ENCODE results near the gene FAM219B. TPM values are rescaled to one million over a fixed set of nuclear protein-coding genes. Genes with fewer than 3 reads are reported as not detected.
A peak's percentile ranks its signal among the peaks of the same experiment; 100 is the strongest.

The FAM219B gene
- total and polyA plus RNA-seq, 10 of the 15 experiments (the other 5 are each of a cell fraction or from before 2014, with no cell fraction given): 7.6 to 53.2 (median 29.4) TPM

GRCh38 chr15:74955796-74956647, 49.4 kb upstream of the FAM219B start:
- in situ Hi-C loops (cut with MboI) (no loop called here), intact Hi-C loops (cut with micrococcal nuclease; ENCODE audit: unreplicated experiment) (loop anchor here (5.0 kb wide), 2 partner anchors 51 to 246 kb away; partner anchors contain the start of gene C15orf39)
- DNase-seq (ENCODE audit: low read depth, low spot score) (no peak), FAIRE-seq (no peak), ATAC-seq (peak; percentile 68)
- no peaks in the 10 kb centered on the region for H3K36me3 ChIP-seq (ENCODE audit: control insufficient read depth in 2 of 2, insufficient read depth in 2 of 2, low read length in 1 of 2)
- H3K4me3 ChIP-seq: peak overlapping the region; percentile 65
- BruUV-seq (replicated peaks): no TSS peak
- H3K27me3 ChIP-seq (replicated peaks in 1 of 2; ENCODE audit: control insufficient read depth in 2 of 2, insufficient read depth in 2 of 2, low read length in 1 of 2): peaks cover 8 to 17% of the 10 kb centered on the region in 2 experiments
- H3K4me2 ChIP-seq (ENCODE audit: control insufficient read depth, insufficient read depth): peak overlapping the region; percentile 88
- ChIA-PET POLR2A (interaction anchor here (0.7 to 1.3 kb wide), 3 partner anchors 52 to 340 kb away, joined by 3 to 4 read pairs (median 4); no protein-coding TSS in a partner anchor), CTCF (interaction anchor here (0.7 to 4.0 kb wide), 7 partner anchors 29 to 184 kb away, joined by 3 to 22 read pairs (median 5); no protein-coding TSS in a partner anchor), SMC1A (ENCODE audit: uncharacterized antibody, unreplicated experiment) (interaction anchor here (1.6 kb wide), 1 partner anchor 32 kb away, joined by 4 read pairs; no protein-coding TSS in a partner anchor), RAD21 (ENCODE audit: unreplicated experiment) (interaction anchor here (1.1 kb wide), 1 partner anchor 95 kb away, joined by 3 read pairs; no protein-coding TSS in a partner anchor)
- H3K4me1 ChIP-seq (ENCODE audit: control insufficient read depth, insufficient read depth, low read length): peaks cover 28% of the 10 kb centered on the region
- H3K9ac ChIP-seq (ENCODE audit: control insufficient read depth, insufficient read depth, low read length): peak overlapping the region; percentile 15; the same call in 1 of the 2 replicates
- no peak overlapping the region for H3K27ac ChIP-seq (ENCODE audit: control insufficient read depth, insufficient read depth)
- H3K79me2 ChIP-seq (ENCODE audit: control insufficient read depth, insufficient read depth, low read length): no peaks in the 10 kb centered on the region; the same call in 1 of the 2 replicates
- H3K9me3 ChIP-seq (replicated peaks; ENCODE audit: control insufficient read depth, insufficient read depth, low read length): no peaks in the 10 kb centered on the region
- H2AFZ ChIP-seq (ENCODE audit: control insufficient read depth, low read depth, low read length): peak overlapping the region; percentile 69
- no peaks in the 10 kb centered on the region for H4K20me1 ChIP-seq (ENCODE audit: control insufficient read depth, insufficient read depth)
- 40% methylated on average over 88 of the region's 88 CpGs for WGBS (ENCODE audit: insufficient coverage, insufficient replicate concordance, low lambda C conversion rate, missing lambda C conversion rate)
- TF ChIP-seq MTA2 (IDR thresholded peaks at IDR 0.05; ENCODE audit: low read depth) (no peak), USF1 (IDR thresholded peaks at IDR 0.05; ENCODE audit: borderline replicate concordance, extremely low read length, insufficient read depth, low read depth, low read length) (peak; percentile 90), SPI1 (IDR thresholded peaks at IDR 0.05; ENCODE audit: borderline replicate concordance, insufficient read depth, low read depth, low read length) (no peak), ZNF207 (IDR thresholded peaks at IDR 0.05; ENCODE audit: borderline replicate concordance) (peak; percentile 38; the same call in 1 of the 2 replicates), TCF3 (IDR thresholded peaks at IDR 0.05; ENCODE audit: borderline replicate concordance, insufficient read depth, low read depth, low read length) (0 out of 2 replicates have a peak, but pooled peaks have one; percentile 12), BRCA1 (IDR thresholded peaks at IDR 0.05; ENCODE audit: low read depth, low read length) (no peak), ATF3 (IDR thresholded peaks at IDR 0.05; ENCODE audit: borderline replicate concordance, extremely low read depth, low read depth, low read length) (peak; percentile 65; the same call in 1 of the 2 replicates), CTCF (IDR thresholded peaks at IDR 0.05 in 2 of 3, conservative IDR thresholded peaks at IDR 0.05 in 1 of 3; ENCODE audit: control insufficient read depth in 2 of 3, extremely low read depth in 1 of 3, insufficient read depth in 1 of 3, low read depth in 3 of 3, low read length in 3 of 3) (peak; percentile 39 to 50 (median 43); a peak in 5 of 6 replicates), SREBF1 (IDR thresholded peaks at IDR 0.05; ENCODE audit: low read length) (no peak), ASH2L (IDR thresholded peaks at IDR 0.05; ENCODE audit: borderline replicate concordance, low read depth) (no peak), ZNF687 (IDR thresholded peaks at IDR 0.05) (peak; percentile 91), STAT1 (conservative IDR thresholded peaks at IDR 0.05) (no peak), IKZF1 (conservative IDR thresholded peaks at IDR 0.05) (peak; percentile 77)

Measured in GM12878 (cell line).